Stimulated activated CD4-positive, alpha-beta T cell treated with anti-CD3 and anti-CD28 coated beads, Interleukin-2, amount 100 ng/mL, for 48 hours (primary cell): Measurements from ENCODE around the gene CDK11A.
"Not testable (repeated sequence)": the region's sequence is repeated elsewhere in the genome, so short reads cannot be mapped to it uniquely, and the experiment has no call there.

Experiments
- DNase-seq, 2 donors: peaks; one replicate each; pipeline ENCODE4 v3.0.0-alpha.2; 2020

CDK11A gene

DNA sequence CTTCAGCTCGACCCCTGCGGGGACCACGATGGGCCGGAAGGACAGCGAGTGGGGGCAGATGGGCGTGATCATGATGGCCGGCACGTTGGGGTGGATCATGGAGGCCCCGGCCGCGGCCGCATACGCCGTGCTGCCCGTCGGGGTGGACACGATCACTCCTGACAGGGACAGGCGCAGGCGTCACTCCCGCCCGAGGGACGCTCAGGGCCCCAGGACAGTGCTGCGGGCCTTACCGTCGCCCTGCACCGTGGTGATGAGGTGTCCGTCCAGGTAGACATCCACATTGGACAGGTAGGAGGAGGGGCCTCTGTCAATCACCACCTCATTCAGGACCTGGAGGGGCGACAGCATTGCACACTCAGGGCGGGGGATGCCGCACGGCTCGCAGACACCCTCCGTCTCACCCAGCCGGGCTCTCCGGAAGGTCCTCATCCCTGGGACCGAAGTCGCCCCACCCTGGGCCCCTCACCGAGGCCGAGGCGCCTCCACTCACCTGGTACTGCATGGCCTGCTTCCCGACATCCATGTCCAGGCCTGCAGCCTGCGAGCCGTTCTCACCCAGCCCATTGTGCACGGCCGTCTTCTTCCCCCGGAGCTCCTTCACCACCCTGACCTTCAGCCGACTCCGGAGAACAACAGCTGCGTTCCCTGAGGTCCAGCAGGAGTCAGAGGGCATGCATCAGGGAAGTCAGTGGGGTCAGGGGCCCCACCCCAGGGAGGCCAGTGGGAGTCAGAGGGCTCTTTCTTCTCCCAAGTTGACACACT, 30.1 kb upstream of the CDK11A start:
- DNase-seq: no peak

DNA sequence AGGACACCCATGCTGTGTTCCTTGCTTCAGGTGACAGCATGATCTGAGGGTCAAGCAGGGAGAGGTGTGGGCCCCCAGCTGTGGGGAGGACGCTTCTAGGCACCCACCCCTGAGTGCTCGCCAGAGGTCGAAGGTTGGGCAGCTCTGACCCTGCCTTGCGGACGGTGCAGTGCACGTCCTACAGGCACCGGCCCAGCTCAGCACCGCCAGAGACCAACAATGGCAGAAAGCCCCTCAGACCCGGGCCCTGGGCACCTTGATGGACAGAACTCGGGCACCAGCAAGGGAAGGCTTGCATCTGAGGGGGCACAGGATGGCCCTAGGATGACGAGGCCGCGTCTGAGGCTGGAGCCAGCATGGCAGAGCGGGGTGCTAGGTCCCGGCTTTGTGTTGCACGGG, 29.4 kb upstream of the CDK11A start:
- DNase-seq: no peak

DNA sequence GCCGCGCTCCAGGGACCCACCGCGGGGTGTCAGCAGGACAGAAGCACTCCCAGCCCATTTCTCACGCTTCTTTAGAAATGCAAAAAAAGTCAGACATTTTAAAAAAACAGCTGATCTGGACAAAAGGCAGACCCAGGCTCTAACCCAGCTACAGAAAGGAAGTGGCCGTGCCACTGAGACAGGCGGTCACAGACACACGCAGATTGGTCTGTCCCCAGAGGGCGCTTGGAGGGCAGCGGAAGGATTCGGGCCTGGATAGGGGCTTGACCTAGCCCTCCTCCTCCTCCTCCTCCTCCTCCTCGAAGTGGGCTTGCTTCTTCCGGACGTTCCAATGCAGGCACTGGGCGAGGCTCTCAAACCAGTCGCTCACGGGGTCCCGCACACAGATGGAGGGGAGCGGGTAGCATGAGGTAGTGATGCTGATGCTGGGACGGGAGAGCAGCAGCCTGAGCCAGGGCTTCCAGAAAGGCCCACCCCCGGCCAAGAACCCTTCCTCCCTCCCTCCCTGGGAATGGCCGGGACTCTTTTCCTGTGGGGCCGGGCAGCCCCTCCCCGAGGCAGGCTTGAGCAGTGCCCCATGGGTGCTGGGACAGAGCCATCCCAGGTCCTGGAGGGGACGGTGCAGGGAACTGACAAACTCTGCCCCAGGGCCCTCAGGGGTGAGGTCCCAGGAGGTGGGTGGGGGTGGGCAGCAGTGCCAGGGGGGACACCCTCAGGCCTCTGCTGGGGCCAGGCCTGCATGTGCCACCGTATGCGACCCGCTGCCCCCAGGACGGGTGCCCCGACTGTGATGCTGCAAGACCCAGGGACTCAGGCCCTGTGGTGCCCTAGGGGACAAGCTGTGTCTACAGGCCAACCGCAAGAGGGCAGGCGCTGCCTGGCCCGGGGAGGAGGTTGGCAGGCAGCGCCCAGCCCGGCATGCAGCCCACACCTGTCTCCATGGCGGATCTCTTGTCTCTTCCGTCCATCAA, 28.8 kb upstream of the CDK11A start:
- no peak for DNase-seq

DNA sequence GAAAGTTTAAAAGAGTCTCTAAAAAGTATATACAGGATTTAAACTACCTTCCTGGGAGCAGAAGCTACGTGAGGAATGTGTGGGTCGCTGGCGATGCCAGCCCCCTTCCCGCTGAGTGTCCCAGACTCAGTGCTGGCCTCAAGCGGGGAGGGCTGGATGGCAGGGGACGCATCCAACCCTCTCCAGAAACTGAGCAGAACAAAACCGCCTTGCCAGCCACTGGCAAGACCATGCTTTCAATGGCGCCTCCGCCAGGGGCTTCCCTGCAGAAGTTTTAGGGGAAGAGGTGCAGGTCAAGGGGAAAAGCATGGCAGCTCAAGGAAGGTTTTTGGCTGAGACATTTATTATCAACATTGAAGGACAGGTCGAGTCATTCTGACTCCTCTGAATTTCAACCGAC, 28.0 kb upstream of the CDK11A start:
- no peak for DNase-seq

DNA sequence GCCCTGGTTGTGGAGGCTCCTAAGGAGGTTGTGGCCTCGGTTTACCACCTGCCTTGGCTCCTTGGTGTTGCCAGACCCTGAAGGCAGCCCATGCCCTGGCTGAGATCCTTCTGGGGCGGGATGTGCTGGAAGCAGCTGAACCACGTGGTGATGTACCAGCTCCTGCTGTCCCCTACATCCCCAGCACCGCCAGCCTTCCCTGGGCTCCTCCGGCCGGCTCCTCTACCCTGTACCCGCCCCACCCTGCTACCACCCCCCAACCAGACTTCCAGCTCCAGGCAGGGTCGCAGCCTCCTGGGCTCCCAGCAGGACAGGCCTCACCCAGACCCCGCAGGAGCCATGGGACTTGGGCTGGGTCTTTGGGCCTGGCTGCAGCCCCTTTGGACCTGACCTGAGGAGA, 25.8 kb upstream of the CDK11A start:
- DNase-seq: not testable (repeated sequence)

DNA sequence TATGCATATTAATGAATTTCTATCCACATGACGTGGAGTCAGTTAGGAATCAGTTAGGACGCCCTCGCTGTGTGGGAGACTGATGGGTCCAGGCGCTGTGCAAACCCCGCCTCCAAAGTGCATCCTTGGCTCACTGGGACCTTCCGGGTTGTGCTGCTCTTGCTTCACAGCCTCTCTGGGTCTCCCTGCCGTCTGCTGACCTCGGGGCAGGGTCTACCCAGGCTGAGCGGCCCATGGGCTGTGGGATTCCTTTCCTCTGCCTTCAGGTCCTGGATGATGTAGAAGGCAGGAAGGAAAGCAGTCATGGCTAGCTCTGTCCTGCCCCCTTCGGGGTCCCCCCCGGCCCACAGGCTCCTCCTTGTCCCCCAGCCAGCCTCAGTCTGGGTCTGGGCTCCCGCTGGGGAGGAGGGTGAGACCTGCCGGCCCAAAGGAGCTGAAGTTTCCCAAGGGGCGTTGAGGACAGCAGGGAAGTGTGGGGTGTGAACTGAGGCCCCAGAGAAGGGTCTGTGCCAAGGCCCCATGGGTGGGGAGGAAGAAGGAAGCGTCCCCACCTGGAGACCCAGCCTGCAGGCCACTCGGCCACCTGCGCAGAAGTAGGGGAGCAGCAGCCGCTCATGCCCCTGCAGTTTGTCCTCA, 24.6 kb upstream of the CDK11A start:
- DNase-seq: no peak

DNA sequence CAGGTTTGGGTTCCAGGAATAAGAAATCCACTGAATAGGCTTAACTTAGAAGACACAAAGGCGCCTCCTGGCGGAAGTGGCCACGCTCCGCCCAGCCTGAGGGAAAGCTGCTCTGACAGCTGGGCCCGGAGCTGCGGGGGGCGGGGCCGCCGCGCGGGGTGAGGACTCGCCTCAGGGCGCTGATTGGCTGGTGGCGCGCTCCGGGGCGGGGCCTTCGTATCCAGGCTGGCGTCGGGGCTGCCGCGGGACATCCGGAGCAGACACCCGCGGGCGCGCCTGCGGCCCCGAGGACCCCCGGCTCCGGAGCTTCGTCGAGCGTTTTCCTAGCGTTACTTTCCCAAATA, 22.4 kb upstream of the CDK11A start:
- DNase-seq: not testable (repeated sequence)

DNA sequence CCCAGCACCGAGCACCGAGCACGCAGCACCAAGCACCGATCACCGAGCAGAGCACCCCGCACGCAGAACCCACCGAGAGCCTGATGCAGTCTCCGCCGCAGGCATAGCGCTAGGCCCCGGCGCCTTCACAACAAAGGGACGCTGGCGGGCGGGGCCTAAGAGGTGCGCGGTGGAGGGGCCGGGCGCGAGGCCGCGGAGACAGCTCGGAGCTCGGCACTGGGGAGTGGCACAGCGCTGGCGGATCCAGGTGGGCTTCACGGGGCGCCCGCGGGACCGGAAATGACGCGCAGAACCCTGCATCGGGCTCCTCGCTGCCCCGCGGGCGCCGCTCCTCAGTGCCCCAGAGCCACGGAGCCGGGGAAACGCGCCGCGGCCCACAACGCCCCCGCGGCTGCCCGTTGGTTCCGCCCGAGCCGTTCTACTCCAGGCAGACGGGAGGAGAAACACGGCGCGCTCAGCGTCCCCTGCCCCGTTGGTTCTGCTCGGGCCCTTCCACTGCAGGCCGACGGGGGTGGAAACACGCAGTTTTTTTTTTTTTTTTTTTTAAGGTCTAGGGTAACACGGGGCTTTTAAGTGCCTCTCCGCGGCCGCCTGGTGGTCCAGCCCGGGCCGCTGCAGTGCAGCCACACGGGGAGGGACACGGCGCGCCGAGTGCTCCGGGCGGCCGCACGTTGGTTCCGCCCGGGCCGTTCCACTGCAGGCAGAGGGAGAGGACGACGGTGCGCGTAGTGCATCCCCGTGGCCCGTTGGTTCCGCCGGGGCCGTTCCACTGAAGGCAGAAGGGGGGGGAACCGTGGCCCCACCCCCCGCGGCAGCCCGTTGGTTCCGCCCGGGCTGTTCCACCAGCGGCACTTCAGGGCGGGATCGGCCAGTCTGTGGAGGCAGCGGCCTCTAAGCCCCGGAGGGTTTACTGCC, 21.8 kb upstream of the CDK11A start:
- DNase-seq: peak; percentile 69 to 96

DNA sequence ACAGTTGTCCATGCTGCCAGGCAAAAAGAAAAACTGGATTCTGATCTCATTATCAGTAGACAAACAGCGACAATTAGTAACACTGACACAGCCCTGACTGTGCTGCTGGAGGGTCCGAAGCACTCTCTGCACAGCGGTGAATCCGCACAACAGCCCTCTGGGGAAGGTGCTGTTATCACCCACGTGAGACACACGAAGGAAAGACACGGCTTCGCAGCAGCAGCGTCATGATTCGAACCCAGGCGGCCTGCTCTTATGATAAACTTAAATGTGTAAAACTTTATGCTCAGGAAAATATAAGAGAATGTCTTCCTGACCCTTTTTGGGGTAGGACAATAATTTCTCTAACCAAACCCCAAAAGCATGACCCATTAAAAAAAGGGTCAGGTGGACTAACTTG, 18.4 kb upstream of the CDK11A start:
- not testable (repeated sequence) for DNase-seq

DNA sequence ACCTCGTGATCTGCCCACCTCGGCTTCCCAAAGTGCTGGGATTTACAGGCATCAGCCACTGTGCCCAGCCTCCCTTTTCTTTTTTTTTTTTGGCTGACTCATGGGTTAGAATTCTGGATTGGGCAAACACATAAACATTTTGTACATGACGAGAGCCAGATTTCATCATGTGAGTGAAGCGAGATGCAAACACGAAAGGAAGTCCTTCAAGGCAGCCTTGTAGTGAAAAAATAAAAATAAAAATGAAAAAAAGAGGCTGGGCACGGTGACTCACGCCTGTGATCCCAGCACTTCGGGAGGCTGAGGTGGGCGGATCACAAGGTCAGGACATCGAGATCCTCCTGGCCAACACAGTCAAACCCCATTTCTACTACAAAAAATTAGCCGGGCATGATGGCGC, 16.9 kb upstream of the CDK11A start:
- DNase-seq: not testable (repeated sequence)

DNA sequence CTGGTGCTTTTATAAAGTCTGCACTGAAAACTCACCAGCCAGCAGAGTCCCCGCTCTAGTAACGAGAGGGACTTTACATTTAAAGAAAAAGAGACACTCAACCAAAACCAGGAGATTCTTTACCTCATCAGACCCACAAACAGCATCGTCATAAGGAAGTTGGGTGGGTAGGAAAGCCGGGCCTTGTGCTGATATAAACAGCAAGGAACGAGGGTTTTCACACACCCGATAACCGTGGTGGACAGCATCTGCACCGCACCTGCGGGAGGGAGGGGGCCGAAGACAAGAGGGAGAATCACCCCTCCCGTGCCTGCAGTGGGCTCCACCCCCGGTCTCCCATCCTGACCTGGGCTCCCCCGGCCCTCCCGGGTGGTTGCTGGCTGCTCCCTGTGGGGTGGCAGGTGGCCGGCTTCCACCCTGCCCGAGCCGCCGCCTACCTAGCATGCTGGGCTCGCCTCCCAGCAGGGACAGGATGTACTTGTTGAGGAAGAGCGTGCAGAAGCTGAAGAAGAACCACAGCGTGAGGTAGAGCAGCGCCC, 14.7 kb upstream of the CDK11A start:
- not testable (repeated sequence) for DNase-seq

DNA sequence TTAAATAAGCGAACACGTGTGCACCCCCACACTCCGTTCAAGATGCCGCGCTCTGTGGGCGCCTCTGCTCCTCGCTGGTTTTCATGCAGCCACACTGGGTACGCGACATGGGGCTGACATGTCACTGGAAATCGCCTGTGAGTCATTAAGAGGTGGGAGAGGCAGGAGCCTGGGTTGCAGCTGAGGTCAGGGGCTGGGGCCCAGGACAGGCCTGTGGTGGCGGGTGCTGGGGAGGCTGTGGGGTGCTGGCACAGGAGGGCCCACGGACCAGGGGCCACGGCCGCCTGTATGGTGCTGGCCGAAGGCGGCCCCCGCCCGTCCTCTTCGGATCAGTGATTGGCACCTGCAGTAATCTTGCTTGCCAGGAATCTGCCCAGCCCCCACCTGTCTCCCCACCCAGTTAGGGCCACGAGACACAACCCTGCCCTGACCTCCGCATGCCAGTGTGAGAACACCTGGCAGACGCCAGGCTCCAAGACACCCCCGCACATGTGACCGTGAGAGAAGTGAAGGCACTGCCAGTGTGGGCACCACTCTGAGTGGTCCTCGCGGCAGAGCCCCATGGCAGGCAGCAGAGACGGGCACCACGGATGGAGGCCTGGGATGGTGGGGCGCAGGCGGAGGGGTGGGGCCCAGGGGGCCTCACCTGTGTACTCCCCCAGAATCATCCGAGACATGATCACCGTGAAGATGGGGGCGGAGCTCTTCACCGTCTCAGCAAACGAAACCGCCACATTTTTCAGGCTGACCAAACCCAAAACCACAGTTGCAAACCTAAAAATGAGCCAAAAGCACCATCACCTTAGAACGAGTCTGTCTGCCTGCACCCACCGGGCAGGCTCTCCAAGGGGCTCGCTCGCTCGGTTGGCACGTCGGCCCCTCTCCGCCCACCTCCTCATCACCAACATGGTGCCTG, 13.8 kb upstream of the CDK11A start:
- DNase-seq: not testable (repeated sequence)

DNA sequence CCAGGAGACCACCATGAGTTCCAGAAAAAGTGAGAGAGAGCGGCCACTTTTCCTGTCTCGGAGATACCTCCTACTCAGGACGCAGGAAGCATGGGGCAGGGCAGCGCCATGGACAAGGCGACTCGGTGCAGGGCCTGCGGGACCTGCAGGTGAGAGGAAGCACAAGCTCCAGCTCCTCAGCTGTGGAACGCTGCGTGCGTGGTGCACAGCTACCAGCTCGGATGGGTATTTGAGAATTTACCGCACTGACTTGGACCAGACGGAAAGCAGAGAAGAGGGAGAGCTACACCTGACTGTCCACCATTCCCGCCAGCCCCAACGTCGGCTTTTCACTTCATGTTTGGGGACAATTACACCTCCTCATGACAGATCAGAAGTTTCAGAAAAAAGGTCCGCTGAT, 8.2 kb upstream of the CDK11A start:
- no peak for DNase-seq

DNA sequence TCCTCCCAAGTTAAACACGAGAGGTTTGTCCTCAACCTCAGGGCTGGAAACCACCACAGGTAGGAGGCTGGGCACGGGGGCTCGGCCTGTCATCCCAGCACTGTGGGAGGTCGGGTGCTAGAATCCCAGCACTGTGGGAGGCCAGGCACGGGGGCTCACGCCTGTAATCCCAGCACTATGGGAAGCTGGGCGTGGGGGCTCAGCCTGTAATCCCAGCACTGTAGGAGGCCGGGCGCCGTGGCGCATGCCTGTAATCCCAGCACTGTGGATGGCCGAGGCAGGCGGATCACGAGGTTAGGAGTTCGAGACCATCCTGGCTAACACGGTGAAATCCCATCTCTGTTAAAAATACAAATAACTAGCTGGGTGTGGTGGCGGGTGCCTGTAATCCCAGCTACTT, 6.7 kb upstream of the CDK11A start:
- no peak for DNase-seq

DNA sequence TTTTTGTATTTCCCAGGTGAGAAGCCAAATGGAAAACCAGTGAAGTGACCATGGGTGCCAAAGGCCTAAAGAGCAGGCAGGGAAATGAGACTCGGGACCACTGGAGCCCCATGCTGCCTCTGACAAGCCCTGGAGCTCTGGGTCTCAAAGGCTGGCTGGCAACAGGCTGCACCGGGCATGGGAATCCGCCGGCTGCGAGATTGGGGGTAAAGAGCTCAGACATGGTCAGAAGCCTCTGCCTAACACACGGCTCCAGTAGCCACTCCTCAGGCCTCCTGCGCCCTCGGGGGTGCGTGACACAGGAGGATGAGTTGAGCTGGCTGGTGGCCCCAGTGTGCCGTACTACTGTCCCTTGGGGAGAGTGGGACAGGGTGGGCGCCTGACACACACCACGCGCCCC, 6.1 kb upstream of the CDK11A start:
- DNase-seq: not testable (repeated sequence)

DNA sequence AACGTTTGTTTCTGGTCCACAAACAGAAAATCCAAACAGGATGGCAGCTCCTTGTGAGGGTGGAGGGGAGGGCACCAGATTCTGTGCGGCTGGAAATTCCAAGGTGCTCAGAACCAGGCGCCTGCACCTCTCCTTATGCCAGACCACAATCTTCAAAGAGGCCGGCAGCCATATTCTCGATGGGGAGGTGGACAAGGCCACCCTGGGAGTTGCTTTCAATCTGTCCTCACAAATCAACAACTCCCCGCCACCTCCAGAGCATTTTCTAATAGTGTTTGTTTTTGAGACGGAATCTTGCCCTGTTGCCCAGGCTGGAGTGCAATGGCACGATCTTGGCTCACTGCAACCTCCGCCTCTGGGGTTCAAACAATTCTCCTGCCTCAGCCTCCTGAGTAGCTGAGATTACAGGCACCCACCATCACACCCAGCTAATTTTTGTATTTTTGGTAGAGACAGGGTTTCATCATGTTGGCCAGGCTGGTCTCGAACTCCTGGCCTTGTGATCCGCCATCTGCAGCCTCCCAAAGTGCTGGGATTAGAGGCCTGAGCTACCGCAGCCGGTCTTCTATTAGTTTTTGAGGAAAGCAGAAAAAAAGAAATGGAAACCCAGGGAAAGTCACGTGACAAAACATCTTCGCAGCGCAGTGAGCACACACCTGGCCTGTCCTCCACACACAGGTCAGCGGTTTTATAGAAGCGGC, 5.1 kb upstream of the CDK11A start:
- DNase-seq: not testable (repeated sequence)

DNA sequence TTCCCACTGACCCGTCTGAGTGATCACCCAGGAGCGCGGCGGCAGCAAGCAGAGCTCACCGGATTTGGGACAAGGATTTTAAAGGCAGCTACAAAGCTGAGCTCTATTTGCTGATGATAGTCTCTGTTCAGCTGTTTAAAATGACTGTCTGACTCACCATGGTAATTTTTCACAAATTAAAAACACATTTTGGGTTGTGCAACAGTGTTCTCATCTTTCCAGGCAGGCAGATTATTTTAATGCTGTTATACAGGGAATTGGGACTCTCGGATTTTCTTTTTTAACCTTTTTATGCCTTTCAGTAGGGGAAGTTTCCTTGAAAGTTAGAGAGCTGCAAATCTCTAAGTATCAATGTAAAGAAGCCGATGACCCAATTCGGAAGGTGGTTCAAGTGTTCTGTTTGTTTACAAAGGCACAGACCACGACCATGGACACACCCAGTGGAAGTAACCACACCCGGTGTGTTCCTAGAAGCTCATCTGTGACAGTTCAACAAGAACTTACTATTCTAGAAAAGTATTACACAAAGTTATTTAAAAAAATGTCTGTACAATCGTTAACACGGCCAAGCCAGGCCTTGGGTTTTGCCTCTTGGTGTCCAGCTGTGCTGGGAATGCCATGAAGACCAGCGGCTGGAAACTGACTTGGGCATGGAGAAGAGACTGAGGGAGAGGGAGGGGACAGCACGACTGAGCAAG, 4.3 kb upstream of the CDK11A start:
- not testable (repeated sequence) for DNase-seq

DNA sequence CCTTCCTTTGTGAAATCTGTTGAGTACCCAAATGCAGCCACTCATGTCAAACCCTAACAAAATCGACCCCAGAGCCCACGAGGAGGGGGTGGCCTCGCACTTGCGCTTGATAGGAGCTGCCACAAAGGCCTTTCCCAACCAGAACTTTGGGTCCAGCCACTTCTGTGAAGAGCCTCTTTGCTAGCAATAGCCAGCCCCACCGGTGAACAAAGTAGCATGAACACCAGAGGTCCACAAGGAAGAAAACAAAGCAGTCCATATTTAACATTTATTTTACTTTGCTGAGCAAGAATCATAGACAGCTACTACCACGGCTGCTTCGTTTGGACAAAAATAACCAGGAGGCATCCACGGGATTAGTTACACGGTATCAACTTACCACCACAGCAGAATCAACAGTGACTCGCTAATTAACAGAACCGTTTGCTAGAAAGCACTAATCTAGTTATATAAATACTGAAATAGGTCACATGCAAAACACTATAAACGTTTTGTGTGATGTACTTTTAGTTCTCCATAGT, 3.0 kb upstream of the CDK11A start:
- not testable (repeated sequence) for DNase-seq

DNA sequence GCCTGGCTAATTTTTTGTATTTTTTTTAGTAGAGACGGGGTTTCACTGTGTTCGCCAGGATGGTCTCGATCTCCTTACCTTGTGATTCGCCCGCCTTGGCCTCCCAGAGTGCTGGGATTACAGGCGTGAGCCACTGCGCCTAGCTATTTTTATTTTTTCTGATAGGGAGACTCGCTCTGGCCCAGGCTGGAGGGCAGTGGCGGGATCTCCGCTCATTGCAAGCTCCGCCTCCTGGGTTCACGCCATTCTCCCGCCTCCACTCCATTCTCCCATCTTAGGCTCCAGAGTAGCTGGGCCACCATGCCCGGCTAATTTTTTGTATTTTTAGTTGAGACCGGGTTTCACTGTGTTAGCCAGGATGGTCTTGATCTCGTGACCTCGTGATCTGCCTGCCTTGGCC, 1.9 kb upstream of the CDK11A start:
- DNase-seq: not testable (repeated sequence)
